Fibroblast of peridontal ligament (primary cell): ENCODE data around the gene HEATR3.

Experiments used
- DNase-seq: peaks from one replicate; pipeline ENCODE4 v3.0.0-alpha.2; 2010; ENCODE audit errors: extremely low read depth

The HEATR3 gene

GRCh38 chr16:50152807-50153595 is 87.2 kb downstream of the HEATR3 start, which contains the start of gene TENT4B:
Gene TENT4B, plus strand, starts transcription at chr16:50153306. Its CDS starts 316 bp downstream, at chr16:50153622.
- DNase-seq, result peak; percentile 75

- no peak for DNase-seq
These were observed 88.0 kb downstream of the HEATR3 start for GRCh38 chr16:50153596-50154419.

- DNase-seq, result peak; percentile 20
These were observed 88.7 kb downstream of the HEATR3 start for GRCh38 chr16:50154420-50154950.

- DNase-seq, result no peak
These were observed 90.2 kb downstream of the HEATR3 start for GRCh38 chr16:50155925-50156324.
